ENCODE results near the gene PBXIP1. TPM values are rescaled to one million over a fixed set of nuclear protein-coding genes. Genes with fewer than 3 reads are reported as not detected.

Gene PBXIP1
- total and polyA plus RNA-seq, 2 of the 13 experiments (the other 11 are each of a cell fraction or from before 2014, with no cell fraction given): 16.3 to 31.9 TPM

GRCh38 chr1:154970631-154971340, 14.9 kb upstream of the PBXIP1 start, which contains the start of gene SHC1 (continued):
- TF ChIP-seq HOMEZ (CRISPR knock-in tag; IDR thresholded peaks at IDR 0.05; ENCODE audit: low read depth) (0 out of 2 replicates have a peak, but pooled peaks have one; percentile 39), BRD4 (CRISPR knock-in tag; IDR thresholded peaks at IDR 0.05) (no peak), MAFK (conservative IDR thresholded peaks at IDR 0.05 in 1 of 2, IDR thresholded peaks at IDR 0.05 in 1 of 2; ENCODE audit: low read length in 2 of 2) (peak in 1 of 2 experiments; percentile 20; a peak in 1 of 4 replicates), ZGPAT (CRISPR knock-in tag; IDR thresholded peaks at IDR 0.05) (peak; percentile 45; the same call in 1 of the 2 replicates), PATZ1 (CRISPR knock-in tag; IDR thresholded peaks at IDR 0.05) (peak; percentile 98), LBX2 (CRISPR knock-in tag; IDR thresholded peaks at IDR 0.05; ENCODE audit: borderline replicate concordance) (no peak), HMGXB3 (CRISPR knock-in tag; IDR thresholded peaks at IDR 0.05; ENCODE audit: borderline replicate concordance) (peak; percentile 58), ZNF850 (CRISPR knock-in tag; conservative IDR thresholded peaks at IDR 0.05) (no peak), HMG20B (CRISPR knock-in tag; conservative IDR thresholded peaks at IDR 0.05) (no peak), ETV5 (CRISPR knock-in tag; IDR thresholded peaks at IDR 0.05; ENCODE audit: borderline replicate concordance) (peak; percentile 40; the same call in 1 of the 2 replicates), NCOR1 (IDR thresholded peaks at IDR 0.05; ENCODE audit: borderline replicate concordance, low read length) (no peak)
